HCEC 1CT (cell line): Measurements from ENCODE around the gene EFL1.
A peak's percentile ranks its signal among the peaks of the same experiment; 100 is the strongest.
"Not testable (repeated sequence)": the region's sequence is repeated elsewhere in the genome, so short reads cannot be mapped to it uniquely, and the experiment has no call there.

ENCODE experiments used
- DNase-seq: peaks from one replicate; pipeline ENCODE4 v3.0.0-alpha.2; 2017

The EFL1 gene

GRCh38 chr15:82195818-82196217 lies 66.7 kb downstream of the EFL1 start:
- not testable (repeated sequence) for DNase-seq

- not testable (repeated sequence) for DNase-seq
These were observed 68.0 kb downstream of the EFL1 start for GRCh38 chr15:82194488-82194887.

- not testable (repeated sequence) for DNase-seq
These were observed 69.1 kb downstream of the EFL1 start for GRCh38 chr15:82193435-82193834.

- peak; percentile 41 for DNase-seq
These were observed 70.1 kb downstream of the EFL1 start for GRCh38 chr15:82192394-82192793.

- DNase-seq, result no peak
These were observed 75.7 kb downstream of the EFL1 start for GRCh38 chr15:82186719-82187406.

- DNase-seq, result no peak
These were observed 76.4 kb downstream of the EFL1 start for GRCh38 chr15:82186161-82186560.

- no peak for DNase-seq
These were observed 77.8 kb downstream of the EFL1 start for GRCh38 chr15:82184776-82185175.

GRCh38 chr15:82184355-82184754 lies 78.2 kb downstream of the EFL1 start:
- DNase-seq, result no peak

GRCh38 chr15:82183121-82184031 lies 79.2 kb downstream of the EFL1 start:
- peak; percentile 60 for DNase-seq

GRCh38 chr15:82181371-82181770 lies 81.2 kb downstream of the EFL1 start:
- no peak for DNase-seq

GRCh38 chr15:82178061-82178460 lies 84.5 kb downstream of the EFL1 start:
- DNase-seq, result peak; percentile 85

- peak; percentile 54 for DNase-seq
These were observed 85.1 kb downstream of the EFL1 start for GRCh38 chr15:82177291-82178010.

GRCh38 chr15:82176542-82176941 lies 86.0 kb downstream of the EFL1 start:
- DNase-seq, result no peak

- no peak for DNase-seq
These were observed 87.9 kb downstream of the EFL1 start for GRCh38 chr15:82174471-82175235.

GRCh38 chr15:82173108-82173507 lies 89.4 kb downstream of the EFL1 start:
- no peak for DNase-seq

GRCh38 chr15:82172506-82172905 lies 90.0 kb downstream of the EFL1 start:
- no peak for DNase-seq

GRCh38 chr15:82168757-82169156 lies 93.8 kb downstream of the EFL1 start:
- no peak for DNase-seq

GRCh38 chr15:82168296-82168695 lies 94.2 kb downstream of the EFL1 start:
- no peak for DNase-seq

- no peak for DNase-seq
These were observed 96.6 kb downstream of the EFL1 start for GRCh38 chr15:82165948-82166376.

- DNase-seq, result peak; percentile 99
These were observed 102.6 kb downstream of the EFL1 start for GRCh38 chr15:82159922-82160321.

GRCh38 chr15:82158811-82159210 lies 103.7 kb downstream of the EFL1 start:
- DNase-seq, result no peak

- no peak for DNase-seq
These were observed 111.9 kb downstream of the EFL1 start for GRCh38 chr15:82150645-82151044.
